GM03348 (cell line): Measurements from ENCODE around the gene KRTAP10-1.

Experiments used
- DNase-seq: peaks from one replicate; pipeline ENCODE4 v3.0.0; 2012; ENCODE audit warnings: low spot score

Gene KRTAP10-1

GRCh38 chr21:44500111-44500510, 39.9 kb downstream of the KRTAP10-1 start:
- DNase-seq: no peak

- DNase-seq: no peak
Observed at GRCh38 chr21:44499631-44500030, 40.4 kb downstream of the KRTAP10-1 start.

- no peak for DNase-seq
Observed at GRCh38 chr21:44499211-44499560, 40.8 kb downstream of the KRTAP10-1 start.

- no peak for DNase-seq
Observed at GRCh38 chr21:44498280-44499210, 41.5 kb downstream of the KRTAP10-1 start.

GRCh38 chr21:44497703-44498126, 42.3 kb downstream of the KRTAP10-1 start:
- no peak for DNase-seq

- no peak for DNase-seq
Observed at GRCh38 chr21:44496564-44497550, 43.1 kb downstream of the KRTAP10-1 start.

GRCh38 chr21:44495611-44496563, 44.1 kb downstream of the KRTAP10-1 start:
- DNase-seq: no peak

GRCh38 chr21:44494956-44495355, 45.0 kb downstream of the KRTAP10-1 start:
- DNase-seq: no peak

GRCh38 chr21:44494418-44494817, 45.6 kb downstream of the KRTAP10-1 start:
- DNase-seq: no peak

- no peak for DNase-seq
Observed at GRCh38 chr21:44492567-44493385, 47.2 kb downstream of the KRTAP10-1 start.

- DNase-seq: no peak
Observed at GRCh38 chr21:44490816-44491215, 49.2 kb downstream of the KRTAP10-1 start.

- DNase-seq: no peak
Observed at GRCh38 chr21:44490405-44490804, 49.6 kb downstream of the KRTAP10-1 start.

GRCh38 chr21:44489962-44490361, 50.0 kb downstream of the KRTAP10-1 start:
- no peak for DNase-seq
